ENCODE data around the gene JSRP1.

GRCh38 chr19:2242816-2243215, 13.4 kb downstream of the JSRP1 start:
- no peak for TF ChIP-seq E2F4 (IDR thresholded peaks at IDR 0.05; ENCODE audit: low read depth, low read length)
- no peak for TF ChIP-seq TCF12 (IDR thresholded peaks at IDR 0.05; ENCODE audit: low read depth, low read length)

Data from GM12878 (cell line).